ENCODE data around the gene OR1K1.
"Not testable (repeated sequence)": the region's sequence is repeated elsewhere in the genome, so short reads cannot be mapped to it uniquely, and the experiment has no call there.

Gene OR1K1

DNA sequence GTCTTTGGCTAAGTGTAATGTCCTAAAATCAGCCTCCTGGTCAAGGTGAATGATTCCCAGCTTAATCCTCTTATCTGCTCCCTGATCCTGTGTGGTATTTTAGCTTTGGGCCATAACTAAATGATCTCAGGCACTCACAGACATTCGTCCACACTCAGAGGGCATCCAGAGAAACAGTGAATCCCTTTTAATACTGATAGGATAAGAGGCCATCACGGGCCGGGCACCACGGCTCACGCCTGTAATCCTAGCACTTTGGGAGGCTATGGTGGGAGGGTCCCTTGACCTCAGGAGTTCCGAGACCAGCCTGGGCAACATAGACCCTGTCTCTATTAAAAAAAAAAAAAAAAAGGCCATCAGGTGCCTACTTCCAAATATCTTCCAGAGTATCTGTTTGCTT lies 22.1 kb downstream of the OR1K1 start:
- TF ChIP-seq, protein P1, sequence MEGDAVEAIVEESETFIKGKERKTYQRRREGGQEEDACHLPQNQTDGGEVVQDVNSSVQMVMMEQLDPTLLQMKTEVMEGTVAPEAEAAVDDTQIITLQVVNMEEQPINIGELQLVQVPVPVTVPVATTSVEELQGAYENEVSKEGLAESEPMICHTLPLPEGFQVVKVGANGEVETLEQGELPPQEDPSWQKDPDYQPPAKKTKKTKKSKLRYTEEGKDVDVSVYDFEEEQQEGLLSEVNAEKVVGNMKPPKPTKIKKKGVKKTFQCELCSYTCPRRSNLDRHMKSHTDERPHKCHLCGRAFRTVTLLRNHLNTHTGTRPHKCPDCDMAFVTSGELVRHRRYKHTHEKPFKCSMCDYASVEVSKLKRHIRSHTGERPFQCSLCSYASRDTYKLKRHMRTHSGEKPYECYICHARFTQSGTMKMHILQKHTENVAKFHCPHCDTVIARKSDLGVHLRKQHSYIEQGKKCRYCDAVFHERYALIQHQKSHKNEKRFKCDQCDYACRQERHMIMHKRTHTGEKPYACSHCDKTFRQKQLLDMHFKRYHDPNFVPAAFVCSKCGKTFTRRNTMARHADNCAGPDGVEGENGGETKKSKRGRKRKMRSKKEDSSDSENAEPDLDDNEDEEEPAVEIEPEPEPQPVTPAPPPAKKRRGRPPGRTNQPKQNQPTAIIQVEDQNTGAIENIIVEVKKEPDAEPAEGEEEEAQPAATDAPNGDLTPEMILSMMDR (IDR thresholded peaks at IDR 0.05; ENCODE audit: low read depth, low read length): no peak
- Histone ChIP-seq H3K4me1 (no peaks in the 10 kb centered on the region), H3K9me3 (no peaks in the 10 kb centered on the region), H3K4me3 (ENCODE audit: low read depth, low read length) (no peak overlapping the region), H3K27me3 (no peaks in the 10 kb centered on the region), H3K36me3 (peaks cover 39% of the 10 kb centered on the region)
- DNase-seq: no peak

DNA sequence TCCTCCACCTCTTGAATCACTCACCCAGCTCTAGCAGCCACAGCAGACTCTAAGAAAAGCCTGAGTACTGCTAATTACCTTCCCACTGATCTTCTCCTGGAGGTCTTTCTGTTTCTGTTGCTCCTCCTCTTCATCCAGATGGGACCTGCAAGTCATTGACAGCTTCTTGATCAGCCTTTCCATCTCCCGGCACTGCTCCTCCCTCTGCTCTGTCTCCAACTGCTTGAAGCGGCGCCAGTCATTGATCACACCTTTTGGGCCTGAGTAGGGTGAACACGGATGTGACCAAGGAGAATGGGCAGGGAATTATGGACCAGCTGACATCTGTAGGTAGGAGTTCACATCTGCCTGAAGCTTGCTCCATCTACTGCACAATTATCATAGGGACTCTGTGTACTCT lies 23.0 kb downstream of the OR1K1 start:
- H3K9me3 ChIP-seq: no peaks in the 10 kb centered on the region
- TF ChIP-seq, protein P1 (IDR thresholded peaks at IDR 0.05; ENCODE audit: low read depth, low read length): no peak
- no peaks in the 10 kb centered on the region for H3K4me1 ChIP-seq
- DNase-seq: no peak
- H3K36me3 ChIP-seq: peaks cover 34% of the 10 kb centered on the region
- no peaks in the 10 kb centered on the region for H3K27me3 ChIP-seq
- H3K4me3 ChIP-seq (ENCODE audit: low read depth, low read length): no peak overlapping the region

DNA sequence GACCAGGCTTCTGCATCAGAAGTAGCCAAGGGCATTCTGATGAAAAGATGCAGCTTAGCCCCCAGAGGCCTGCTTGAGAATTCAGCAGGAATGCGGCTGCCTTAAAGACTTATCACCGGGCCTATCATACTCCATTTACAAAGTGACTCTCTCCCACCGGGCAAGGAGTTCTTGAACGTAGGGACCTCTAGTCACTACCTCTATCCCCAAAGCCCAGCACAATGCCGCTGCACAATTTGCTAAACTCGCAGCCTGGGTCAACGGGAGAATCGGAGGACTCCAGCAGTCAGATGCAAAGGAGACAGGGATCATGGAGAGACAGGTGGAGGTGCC lies 27.8 kb downstream of the OR1K1 start:
- Histone ChIP-seq H3K4me1 (no peaks in the 10 kb centered on the region), H3K36me3 (peaks cover 16% of the 10 kb centered on the region), H3K27me3 (no peaks in the 10 kb centered on the region), H3K4me3 (ENCODE audit: low read depth, low read length) (peak overlapping the region; percentile 73), H3K9me3 (no peaks in the 10 kb centered on the region)
- TF ChIP-seq, protein P1 (IDR thresholded peaks at IDR 0.05; ENCODE audit: low read depth, low read length): no peak
- DNase-seq: no peak

DNA sequence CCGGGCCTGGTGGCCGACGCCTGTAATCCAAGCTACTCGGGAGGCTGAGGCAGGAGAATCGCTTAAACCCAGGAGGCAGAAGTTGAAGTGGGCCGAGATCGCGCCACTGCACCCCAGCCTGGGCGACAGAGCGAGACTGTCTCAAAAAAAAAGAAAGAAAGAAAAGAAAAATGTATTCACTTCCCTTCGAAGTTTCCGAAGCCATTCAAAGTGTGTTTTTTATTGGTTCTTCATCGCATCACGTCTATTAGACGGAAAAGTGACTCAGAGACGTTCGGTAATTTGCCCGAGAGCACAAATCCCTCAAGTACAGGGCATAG lies 29.0 kb downstream of the OR1K1 start:
- H3K36me3 ChIP-seq, H3K4me1 ChIP-seq, DNase-seq, H3K9me3 ChIP-seq, H3K27me3 ChIP-seq: not testable (repeated sequence)
- peak overlapping the region; percentile 73 for H3K4me3 ChIP-seq (ENCODE audit: low read depth, low read length)

DNA sequence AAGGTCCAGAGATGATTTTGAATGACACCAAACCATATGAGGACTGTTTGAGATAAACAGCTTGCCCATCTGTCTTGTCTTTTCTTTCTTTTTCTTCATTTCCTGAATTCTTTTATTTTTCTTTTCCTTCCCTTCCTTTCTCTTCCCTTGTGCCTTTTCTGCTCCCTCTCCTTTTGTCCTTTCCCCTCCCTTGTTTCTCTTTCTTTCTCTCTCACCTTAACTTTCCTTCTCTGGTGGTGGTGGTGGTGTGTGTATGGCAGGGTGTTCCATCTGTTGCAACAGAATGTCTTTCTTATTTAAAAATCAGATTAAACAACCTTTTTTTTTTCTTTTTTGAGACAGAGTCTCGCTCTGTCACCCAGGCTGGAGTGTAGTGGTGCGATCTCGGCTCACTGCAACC lies 32.3 kb downstream of the OR1K1 start:
- no peaks in the 10 kb centered on the region for H3K4me1 ChIP-seq
- H3K4me3 ChIP-seq (ENCODE audit: low read depth, low read length): no peak overlapping the region
- no peaks in the 10 kb centered on the region for H3K27me3 ChIP-seq
- H3K9me3 ChIP-seq: no peaks in the 10 kb centered on the region
- no peaks in the 10 kb centered on the region for H3K36me3 ChIP-seq
- TF ChIP-seq, protein P1 (IDR thresholded peaks at IDR 0.05; ENCODE audit: low read depth, low read length): no peak
- DNase-seq: no peak

DNA sequence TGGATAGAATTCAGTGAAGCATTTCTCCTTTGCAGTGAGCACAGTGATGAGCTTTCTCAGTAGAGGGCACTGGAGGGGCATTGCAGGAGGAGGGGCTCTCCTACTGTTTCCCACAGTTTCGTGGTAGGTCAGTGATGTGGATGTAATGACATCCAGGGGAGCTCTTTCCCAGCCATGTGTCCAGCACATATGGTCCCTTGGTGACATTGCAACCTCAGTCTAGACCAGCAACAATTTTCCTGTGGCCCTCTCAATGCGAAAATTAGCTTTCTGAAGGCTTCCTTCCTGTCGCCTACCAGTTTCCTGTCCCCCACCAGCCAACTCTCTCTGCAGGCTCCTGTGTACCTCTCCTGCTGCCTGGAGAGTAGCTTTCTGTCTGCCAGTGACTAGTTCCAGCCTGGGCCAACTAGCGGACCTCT lies 35.4 kb downstream of the OR1K1 start:
- H3K4me1 ChIP-seq: no peaks in the 10 kb centered on the region
- no peaks in the 10 kb centered on the region for H3K36me3 ChIP-seq
- no peak for DNase-seq
- no peaks in the 10 kb centered on the region for H3K27me3 ChIP-seq
- H3K9me3 ChIP-seq: no peaks in the 10 kb centered on the region
- H3K4me3 ChIP-seq (ENCODE audit: low read depth, low read length): no peak overlapping the region
- TF ChIP-seq, protein P1 (IDR thresholded peaks at IDR 0.05; ENCODE audit: low read depth, low read length): peak; percentile 37

DNA sequence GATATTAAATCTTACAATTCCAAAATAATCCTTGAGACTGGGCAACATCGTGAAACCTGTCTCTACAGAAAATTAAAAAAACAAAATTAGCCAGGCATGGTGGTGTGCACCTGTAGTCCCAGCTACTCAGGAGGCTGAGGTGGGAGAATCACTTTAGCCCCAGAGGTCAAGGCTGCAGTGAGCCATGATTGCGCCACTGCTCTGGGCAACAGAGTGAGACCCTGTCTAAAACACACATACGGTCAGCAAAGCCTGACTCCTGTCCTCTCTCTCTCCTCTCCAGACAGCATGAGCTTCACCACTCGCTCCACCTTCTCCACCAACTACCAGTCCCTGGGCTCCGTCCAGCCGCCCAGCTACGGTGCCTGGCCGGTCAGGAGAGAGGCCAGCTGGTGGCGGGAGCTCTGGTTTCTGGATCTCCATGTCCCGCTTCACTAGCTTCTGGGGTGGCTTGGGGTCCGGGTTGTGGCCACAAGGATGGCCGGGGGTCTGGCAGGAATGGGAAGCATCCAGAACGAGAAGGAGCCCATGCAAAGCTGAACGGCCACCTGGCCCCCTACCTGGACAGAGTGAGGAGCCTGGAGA lies 37.4 kb downstream of the OR1K1 start:
- TF ChIP-seq, protein P1 (IDR thresholded peaks at IDR 0.05; ENCODE audit: low read depth, low read length): no peak
- no peaks in the 10 kb centered on the region for H3K27me3 ChIP-seq
- H3K9me3 ChIP-seq: no peaks in the 10 kb centered on the region
- DNase-seq: no peak
- no peaks in the 10 kb centered on the region for H3K36me3 ChIP-seq
- H3K4me1 ChIP-seq: no peaks in the 10 kb centered on the region
- no peak overlapping the region for H3K4me3 ChIP-seq (ENCODE audit: low read depth, low read length)

Measured in BE2C (cell line).